Transverse colon (tissue), 4 donors: ENCODE results near the gene CTU1.

Experiments used
- CTCF ChIP-seq, 5 experiments: fragments of 200-600 bp in 3 of 5; fragments of 450-650 bp in 2 of 5; sonication (generic) in 3 of 5; IDR thresholded peaks; 1 replicate in 2 of 5; 2 replicates in 3 of 5; pipeline ENCODE4 v1.5.1; 2016 to 2017; ENCODE audit warnings: antibody characterized with exemption in 5 of 5, inconsistent platforms in 3 of 5, mild to moderate bottlenecking in 2 of 5, moderate library complexity in 1 of 5
- POLR2AphosphoS5 ChIP-seq, 3 donors: sonication (generic); formaldehyde crosslinking; IDR thresholded peaks; one replicate each; pipeline ENCODE4 v1.6.1; 2016; ENCODE audit warnings: antibody characterized with exemption in 3 of 3

GRCh38 chr19:51083783-51084182, 24.4 kb downstream of the CTU1 start:
- TF ChIP-seq CTCF (IDR thresholded peaks at IDR 0.05), result no peak
- TF ChIP-seq POLR2AphosphoS5 (IDR thresholded peaks at IDR 0.05), result no peak
